NOMO-1 treated with DMSO at 0.1 percent for 48 hours (cell line): Measurements from ENCODE around the gene POU2AF3.
"Not testable (repeated sequence)": the region's sequence is repeated elsewhere in the genome, so short reads cannot be mapped to it uniquely, and the experiment has no call there.

Experiments used
- DNase-seq: peaks from one replicate; lab custom pipeline; 2025; ENCODE audit not compliant: unreplicated experiment; lab: John Stamatoyannopoulos, UW

POU2AF3 gene, protein sequence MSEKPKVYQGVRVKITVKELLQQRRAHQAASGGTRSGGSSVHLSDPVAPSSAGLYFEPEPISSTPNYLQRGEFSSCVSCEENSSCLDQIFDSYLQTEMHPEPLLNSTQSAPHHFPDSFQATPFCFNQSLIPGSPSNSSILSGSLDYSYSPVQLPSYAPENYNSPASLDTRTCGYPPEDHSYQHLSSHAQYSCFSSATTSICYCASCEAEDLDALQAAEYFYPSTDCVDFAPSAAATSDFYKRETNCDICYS

DNA sequence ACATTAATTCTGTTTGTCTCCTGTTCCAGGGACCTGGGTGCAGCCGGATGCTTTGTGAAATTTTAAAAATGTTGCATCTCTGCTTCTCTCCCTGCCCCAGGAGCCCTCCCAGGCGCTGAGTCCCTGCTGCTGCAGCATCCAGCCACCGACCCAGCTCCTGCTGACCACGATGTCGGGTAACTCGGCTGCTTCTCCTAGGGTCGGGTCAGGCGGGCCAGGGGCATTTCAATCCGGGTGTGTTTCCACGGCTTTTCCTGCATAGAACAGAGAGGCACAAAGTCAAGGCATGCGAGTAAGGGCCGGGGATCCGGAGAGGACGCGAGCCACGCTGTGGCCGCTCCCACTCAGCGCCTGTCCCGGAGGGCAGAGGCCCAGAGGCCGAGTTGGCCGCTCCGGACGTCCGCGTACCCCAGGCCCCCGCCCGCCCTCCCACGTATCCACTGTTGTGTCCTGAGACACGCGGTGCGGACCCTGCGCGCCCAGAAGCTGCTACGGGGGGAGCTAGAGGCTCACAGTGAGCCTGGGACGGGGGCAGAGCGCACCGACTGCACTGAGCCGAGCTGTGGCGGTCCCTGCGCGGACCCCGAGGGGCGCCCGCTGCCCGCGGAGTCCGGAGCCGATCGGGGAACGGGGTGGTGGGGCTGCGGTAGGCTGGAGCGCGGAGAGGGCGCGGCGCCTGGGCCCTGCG, at the start of gene POU2AF3:
TSS of gene POU2AF3 (plus strand) at position 134 of the 688 bp plus-strand sequence. CDS start at position 170, 36 bp downstream.
- DNase-seq = no peak

DNA sequence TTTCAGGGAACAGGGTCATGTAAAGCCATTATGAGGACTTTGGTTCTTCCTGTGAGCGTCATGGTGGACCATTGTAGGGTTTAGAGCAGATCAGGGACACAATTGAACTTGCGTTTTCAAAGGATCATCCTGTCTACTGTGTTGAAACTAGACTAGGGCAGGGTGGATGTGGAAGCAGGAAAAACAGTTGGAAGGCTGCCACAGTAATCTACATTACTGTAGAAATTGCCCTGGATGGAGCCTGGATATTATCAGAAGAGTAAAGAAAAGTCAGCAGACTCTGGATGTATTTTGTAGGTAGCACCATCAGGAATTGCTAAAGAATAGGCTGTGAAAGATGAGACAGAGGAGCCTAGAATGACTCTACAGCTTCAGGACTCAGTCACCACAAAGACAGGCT, 47.4 kb upstream of the POU2AF3 start:
- no peak for DNase-seq

DNA sequence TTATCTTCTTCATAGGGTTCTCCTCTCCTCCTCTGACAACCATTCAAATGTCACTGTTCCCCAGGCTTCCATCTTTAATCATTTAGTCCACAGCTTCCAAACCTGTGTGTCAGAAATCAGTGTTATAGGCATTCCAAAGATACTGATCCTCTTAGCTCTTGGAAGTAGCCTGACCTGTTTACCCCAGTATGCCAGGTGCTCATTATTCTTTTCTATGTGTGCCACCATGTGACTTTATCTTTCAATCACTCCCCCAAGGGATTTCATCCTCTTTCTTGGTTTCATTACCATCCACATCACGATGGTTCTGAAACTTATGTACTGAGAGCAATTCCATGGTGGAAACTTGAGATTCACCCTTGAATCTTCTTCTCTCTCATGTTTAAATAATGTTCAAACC, 45.2 kb upstream of the POU2AF3 start:
- no peak for DNase-seq

DNA sequence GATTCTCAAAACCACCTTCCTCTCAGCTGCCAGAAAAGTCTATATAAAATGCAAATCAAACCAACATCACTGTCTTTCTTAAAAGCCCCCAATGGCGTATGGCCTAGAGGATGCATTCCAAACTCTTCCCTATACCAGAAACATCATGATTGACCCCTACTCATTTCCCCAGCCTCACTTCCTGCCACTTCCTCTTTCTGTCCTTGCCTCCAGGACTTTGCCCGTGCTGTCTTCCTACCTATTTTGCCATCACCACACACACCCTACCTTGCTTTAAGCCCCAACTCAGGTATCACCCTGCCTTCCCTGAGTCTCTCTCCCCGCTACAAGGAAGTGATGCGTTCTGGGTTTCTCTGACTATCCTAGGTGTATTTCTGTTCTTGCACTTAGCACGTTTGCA, 44.7 kb upstream of the POU2AF3 start:
- no peak for DNase-seq

DNA sequence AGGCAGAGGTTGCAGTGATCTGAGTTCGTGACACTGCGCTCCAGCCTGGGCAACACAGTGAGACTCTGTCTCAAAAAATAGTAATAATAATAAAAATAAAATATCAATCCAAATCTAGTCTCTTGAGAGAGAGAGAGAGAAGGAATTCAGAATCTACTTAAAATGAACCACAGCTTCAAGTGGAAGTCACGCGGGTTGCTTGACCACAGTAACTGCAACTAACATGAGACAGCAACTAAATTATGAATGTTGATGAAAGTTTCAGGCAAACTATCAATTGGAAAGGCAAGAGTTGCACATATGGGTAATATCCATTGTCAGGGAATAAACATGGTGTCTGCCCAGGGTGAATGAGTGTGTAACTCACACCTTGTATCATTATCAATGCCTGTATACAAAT, 40.3 kb upstream of the POU2AF3 start:
- DNase-seq = no peak

DNA sequence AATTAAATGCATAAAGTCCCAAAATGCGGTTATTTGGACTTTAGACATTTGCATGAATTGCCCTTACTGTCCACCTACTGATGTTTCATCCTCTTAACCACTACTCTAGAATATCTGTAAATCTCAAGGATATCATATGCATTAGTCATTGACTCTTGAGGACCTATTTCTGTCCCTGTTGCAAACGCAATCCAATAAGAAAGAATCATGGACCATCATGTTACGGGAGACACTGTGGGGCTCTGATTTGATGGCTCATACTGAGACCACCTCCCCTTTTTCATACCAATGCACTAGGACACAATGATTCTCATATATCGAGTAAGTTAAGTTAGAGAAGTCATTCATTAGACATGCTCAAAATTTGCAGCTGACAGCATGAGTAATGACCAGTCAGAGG, 38.5 kb upstream of the POU2AF3 start:
- DNase-seq = no peak

DNA sequence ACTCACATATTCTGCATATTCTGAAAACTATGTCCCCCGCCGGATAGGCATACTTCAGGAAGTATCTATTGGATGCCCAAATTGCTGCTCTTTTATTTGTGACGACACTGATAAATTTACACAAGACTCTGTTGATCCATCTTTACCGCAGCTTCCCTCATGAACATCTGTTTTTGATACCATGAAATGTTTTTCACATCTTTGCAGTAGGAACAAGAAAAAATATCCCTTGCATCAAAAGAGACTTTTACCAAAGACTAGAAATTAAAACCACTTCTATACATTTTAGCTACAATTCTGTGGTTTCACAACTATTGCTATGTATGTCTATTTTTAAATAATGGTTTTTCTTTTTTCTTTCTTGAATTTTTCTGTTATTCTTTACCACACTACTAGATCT, 37.5 kb upstream of the POU2AF3 start:
- DNase-seq = no peak

DNA sequence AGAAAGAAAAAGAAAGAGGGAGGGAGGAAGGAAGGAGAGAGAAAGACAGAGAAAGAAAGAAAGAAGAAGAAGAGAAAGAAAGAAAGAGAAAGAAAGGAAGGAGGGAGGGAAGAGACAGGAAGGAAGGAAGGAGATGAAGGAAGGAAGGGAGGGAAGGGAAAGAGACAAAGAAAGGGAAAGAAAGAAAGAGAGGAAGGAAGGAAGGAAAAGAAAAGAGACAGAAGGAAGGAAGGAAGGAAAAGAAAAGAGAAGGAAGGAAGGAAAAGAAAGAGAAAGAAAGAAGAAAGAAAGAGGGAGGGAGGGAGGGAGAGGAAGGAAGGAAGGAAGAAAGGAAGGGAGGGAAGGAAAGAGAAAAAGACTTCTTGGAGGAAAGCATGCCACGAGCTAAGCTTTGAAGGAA, 33.7 kb upstream of the POU2AF3 start:
- DNase-seq = no peak

DNA sequence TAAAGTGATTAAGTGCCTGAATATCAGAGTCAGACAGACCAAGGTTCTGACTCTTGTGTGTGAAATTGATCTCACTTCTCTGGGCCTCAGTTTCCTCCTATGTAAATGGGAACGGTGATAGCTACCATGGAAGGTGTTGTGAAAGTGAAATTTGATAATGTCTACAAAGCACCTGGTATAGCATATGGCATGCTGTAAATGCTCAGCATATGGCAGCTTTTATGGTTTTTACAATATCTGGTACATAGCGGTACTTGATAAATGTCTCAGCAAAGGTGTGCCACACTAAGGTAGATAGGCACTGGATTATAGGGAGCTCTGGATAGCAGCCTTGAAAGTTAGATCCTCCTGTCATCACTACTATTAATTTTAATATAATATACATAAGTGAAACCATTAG, 32.9 kb upstream of the POU2AF3 start:
- no peak for DNase-seq

DNA sequence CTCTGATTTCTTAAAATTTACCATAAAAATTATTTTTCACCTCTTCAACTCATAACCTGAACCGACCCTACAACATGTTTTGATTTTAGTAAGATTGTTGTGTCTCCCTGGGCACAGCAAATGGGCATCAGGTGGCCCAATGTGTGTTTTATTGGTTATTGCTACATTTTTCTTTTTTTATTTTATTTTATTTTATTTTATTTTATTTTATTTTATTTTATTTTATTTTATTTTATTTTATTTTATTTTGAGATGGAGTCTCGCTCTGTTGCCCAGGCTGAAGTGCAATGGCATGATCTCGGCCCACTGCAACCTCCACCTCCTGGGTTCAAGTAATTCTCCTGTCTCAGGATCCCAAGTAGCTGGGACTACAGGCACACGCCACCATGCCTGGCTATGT, 30.0 kb upstream of the POU2AF3 start:
- DNase-seq = not testable (repeated sequence)

DNA sequence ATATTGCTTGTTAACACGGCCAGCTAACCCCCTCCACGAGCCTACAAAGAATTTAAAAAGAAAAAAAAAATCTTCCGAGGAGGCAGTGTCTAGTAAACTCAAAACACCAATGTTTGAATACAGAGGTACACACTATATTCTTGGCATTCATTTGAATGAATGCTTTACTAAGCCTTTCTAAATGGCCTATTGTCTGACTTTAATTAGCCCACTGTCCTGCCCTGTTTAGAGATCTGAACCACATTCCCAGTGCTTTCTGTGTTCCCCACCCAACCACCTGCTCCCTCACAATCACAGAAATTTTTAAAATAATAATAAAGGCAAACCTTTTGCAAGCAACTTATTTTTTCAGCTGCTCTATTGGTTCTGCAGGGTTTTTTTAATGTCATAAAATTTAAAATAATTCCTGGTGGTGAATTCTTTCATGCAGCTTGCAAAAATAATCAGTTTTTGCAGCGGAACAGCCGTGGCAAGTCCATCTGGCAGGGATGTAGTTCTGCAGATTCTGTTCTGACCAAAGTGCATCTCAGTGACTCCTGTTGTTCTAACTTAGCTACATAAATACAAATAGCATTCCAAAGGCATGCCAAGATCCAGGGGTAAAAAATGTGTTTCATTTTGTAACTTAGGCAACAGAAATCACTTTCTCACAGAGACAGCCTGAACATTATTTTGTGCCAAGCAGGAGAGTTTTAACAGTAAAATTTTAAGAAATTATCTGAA, 29.0 kb upstream of the POU2AF3 start:
- DNase-seq = no peak

DNA sequence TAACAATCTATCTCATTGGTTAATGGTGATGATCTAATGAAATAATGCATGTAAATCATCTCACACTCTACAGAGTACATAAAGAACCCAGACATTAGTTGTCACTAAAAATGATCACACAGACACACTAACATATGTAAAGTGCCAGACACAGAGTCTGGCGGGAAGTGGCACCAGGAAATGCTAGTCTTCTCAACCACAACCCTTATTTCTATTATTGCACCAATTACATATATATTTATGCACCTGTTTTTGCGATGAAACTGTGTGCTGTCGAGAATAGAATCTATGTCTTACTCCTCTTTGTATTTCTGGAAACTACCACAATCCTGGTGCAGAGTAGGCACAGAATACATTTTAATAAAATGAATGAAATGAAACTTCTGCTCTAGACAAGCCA, 25.9 kb upstream of the POU2AF3 start:
- no peak for DNase-seq

DNA sequence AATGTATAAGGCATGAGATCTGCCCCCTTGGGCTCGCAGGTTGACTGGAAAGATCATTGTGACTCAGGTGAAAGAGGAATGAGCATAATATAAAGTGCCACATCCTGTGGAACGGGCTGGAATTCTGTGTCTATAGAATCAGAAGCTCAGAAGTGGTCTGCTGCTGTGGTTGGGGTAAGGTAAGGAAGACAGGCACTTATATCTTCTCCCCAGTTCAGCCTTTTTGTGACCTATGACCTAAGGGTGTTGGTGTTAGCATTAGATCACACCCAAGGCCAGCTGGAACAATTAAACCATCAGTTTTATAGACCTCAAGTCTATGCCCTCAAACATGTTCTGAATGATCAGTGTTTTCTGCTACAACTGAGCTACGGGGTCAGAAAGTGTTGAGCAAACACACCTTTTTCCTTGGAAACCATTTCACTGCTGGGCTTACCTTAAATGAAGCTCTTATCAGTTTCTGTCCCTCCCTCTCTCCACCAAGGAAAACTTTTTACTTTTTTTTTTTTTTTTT, 15.7 kb upstream of the POU2AF3 start:
- no peak for DNase-seq

DNA sequence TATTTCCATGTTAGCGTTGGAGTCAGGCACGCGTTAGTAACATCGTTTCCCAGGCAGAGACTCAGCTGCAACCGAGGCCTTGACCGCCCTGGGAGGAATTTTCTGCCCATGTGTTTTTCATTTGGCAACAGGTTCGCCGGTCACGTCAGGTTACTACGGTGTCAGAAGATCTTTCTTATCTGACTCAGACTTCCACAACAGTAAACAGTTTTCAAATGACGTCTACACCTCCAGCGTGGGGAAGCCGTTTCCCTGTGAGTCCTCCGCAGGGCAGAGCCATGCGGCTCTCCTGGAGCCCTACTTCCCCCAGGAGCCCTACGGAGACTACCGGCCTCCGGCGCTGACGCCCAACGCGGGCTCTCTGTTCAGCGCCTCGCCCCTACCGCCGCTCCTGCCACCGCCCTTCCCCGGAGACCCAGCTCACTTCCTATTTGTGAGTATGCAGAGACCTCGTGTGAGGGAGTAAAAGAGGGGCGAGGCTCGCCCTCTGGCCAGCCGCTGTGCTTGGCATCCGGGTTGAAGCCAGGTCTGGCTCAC, 14.3 kb upstream of the POU2AF3 start:
- DNase-seq = no peak

DNA sequence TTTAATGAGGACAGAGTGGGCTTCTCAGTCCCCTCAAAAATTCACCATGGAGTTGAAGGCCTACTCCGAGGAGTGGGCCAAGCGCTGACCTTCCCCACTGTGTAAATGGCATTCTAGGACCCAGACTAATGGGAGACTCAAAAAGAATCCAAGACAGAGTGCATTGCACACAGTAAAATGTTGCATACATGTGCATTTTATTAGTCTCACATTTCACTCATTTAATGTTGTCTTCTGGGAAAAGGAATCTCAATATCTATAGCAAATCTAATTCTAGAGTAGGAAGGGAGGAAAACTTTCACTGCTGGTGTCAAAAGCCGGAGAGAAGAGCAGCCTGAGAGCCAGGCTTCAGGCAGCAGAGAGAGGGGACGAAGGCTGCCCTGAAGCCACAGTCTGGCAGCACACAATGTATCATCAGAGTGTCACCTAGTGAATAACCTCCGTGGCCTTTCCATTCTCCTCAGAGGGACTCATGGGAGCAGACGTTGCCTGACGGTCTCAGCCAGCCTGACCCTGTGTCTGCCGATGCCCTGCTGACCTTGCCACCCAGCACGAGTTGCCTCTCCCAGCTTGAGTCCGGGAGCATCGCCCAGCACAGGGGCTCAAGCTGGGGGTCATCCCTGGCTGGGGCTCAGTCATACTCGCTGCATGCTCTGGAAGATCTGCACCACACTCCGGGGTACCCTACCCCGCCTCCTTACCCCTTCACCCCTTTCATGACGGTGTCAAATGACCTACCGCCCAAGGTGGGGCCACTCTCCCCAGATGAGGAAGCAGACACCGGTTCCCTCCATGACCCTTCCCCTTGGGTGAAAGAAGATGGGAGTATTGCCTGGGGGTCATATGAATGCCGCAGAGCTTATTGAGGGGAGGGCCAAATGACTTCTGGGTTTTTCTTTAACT, 12.9 kb upstream of the POU2AF3 start:
- no peak for DNase-seq

DNA sequence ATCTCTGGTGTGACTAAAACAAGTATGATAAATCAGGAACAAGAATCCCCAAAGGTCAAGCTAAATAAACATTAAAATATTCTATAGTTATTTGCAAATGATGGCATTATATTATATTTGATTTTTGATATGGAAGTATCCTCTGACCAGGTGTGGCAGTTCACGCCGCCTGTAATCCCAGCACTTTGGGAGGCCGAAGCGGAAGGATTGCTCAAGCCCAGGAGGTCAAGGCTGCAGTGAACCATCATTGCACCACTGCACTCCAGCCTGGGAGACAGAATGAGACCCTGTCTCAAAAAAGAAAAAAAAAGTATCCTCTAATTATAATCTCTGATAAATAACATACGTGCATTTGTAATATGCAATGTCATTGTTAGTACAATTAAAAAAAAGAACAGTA, 6.6 kb upstream of the POU2AF3 start:
- DNase-seq = no peak

DNA sequence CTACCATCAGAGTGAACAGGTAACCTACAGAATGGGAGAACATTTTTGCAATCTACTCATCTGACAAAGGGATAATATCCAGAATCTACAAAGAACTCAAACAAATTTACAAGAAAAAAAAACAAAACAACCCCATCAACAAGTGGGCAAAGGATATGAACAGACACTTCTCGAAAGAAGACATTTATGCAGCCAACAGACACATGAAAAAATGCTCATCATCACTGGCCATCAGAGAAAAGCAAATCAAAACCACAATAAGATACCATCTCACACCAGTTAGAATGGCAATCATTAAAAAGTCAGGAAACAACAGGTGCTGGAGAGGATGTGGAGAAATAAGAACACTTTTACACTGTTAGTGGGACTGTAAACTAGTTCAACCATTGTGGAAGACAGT, 5.9 kb upstream of the POU2AF3 start:
- DNase-seq = not testable (repeated sequence)

DNA sequence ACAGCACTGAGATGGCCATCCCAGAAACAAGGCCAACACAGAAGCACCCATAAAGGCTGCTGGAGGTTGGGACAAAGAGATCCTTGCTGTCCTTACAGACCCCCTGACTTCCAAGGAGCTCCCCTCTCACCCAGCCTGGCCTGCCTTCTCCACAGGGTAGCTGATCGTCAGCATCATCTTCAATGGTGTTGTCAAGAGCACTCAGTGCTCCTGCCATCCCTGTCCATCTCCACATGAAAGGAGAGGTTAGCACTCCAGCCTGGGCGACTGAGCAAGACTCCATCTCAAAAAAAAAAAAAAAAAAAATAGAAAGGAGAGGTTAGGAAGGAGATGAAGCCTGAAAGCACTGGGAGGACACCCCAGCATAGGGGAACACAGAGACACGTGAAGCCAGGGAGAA, 2.1 kb upstream of the POU2AF3 start:
- DNase-seq = no peak

DNA sequence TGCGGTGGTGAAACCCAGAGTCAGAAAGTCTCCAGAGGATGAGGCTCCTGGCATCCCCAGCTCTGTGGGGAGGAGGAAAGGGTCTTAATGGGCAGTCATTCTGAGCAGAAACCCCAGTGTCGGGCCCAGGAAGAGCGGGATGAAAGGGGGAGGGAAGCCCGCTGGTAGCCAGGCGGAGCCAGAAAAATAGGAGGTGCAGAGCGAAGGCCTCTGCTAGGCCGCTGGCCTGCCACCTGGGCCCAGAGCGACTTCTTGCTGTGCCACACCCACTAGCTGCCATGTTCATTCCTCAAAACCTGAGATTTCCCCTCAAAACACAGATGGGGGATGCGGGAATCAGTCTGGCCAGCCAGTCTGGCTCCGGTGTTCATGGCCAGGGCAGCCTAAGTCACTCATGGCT, 650 bp upstream of the POU2AF3 start:
- no peak for DNase-seq

DNA sequence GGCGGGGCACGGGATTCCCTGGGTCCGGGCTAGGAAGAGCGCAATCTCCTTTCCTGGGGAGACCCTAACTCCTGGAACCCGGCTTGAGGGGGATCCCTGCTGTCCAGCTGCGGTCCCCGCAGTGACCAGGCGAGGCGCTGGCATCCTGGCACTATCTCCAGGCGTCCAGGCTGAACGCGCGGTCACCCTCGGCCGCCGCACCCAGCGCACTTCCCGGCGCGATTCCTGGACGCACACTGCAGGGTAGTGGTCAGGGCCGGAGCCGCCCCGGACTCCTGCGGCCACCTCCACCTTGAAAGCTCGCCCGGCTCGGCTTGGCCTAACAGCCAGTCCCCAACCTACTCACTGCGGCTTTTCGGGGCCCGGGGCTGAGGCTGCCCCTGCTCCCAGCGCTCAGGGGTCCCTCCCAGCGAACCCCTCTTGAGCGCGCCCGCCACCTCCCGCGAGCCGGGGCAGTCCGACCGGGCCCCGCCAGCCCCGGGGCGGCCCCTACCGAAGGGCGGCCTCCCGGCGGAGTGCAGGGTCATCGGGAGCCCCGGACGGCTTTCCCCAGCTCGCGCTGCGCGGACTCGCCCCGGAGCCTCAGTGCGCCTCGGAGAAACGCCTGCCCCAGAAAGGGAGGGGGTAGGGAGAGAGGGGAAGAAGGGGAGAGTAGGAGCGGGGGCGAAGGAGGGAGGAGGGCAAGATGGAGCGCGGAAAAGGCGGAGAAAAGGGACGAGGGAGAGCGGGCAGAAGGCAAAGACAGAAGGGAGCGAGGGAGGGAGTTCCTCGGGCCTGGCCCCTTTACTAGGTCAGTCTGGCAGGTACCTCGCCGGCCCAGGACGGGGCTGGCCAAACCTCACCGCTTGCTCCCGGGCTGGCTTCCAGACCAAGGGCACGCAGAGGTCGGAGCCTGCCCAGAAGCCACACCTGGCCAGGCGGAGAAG, 1.0 kb downstream of the POU2AF3 start:
- no peak for DNase-seq
